Superior temporal gyrus (tissue), 1 donor: ENCODE results near the gene GALNT7.

ENCODE experiments used
- DNase-seq: peaks from one replicate; pipeline ENCODE4 v3.0.0-alpha.2; 2016; ENCODE audit errors: extremely low spot score

Gene GALNT7

DNA sequence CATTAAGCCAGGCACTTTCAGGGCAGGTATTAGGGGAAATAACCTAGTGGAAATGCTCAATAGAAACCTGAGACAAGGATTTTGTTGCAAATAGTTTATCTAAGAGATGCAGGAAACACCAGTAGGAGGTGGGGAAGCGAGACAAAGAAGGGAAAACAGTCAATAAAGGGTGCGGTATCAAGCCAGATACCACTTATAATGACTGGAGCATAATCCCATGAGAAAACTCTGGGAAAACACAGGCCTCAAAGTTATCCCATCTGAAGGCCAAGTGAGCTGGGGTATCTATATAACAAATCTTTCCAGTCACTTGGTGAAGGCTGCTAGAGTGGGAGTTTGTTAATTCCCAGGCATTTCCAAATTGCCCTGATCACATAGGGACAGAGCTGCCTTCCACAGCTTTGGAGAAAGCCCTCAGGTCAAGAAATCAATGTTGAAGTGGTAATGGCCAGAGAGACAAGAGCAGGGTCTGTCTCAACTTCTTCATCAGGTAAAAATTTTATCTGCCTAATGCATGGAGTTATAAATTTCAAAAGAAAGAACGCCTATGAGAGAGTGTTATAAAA lies 175.3 kb downstream of the GALNT7 start:
- DNase-seq, result no peak

DNA sequence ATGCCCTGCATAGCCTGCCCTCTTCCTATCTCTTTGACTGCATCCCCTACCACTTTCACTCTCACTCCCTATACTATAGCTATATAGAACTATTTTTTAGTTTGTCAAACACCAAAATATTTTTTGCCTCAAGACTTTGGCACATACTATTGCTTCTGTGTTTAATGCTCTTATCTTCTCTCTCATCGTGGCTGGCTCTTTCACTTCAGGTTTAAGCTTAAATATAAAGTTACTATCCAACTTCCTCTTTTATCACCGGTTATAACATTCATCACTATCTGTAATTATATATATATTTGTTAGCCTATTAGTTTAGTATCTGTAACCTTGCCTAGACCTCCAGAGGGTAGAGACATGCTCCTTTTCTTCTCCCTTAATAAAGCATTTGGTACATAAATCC lies 177.0 kb downstream of the GALNT7 start:
- DNase-seq, result no peak

DNA sequence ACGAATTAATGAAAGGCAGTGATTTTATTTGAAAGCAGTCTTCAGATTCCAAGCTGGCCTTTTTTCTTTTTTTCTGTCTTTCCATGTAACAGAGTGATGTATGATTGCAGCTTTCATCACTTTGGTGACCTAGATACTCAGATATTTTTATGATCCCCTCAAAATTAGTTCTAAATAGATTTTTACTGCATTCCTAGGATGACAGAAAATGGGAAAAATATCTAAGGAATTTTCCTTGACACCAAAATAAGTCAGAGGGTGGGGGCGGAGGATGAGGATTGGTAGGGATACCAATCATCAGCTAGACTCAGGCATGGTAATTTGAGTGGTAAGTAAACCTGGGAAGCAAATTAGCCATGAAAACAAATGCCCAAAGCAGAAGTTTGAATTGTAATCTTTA lies 177.5 kb downstream of the GALNT7 start:
- no peak for DNase-seq

DNA sequence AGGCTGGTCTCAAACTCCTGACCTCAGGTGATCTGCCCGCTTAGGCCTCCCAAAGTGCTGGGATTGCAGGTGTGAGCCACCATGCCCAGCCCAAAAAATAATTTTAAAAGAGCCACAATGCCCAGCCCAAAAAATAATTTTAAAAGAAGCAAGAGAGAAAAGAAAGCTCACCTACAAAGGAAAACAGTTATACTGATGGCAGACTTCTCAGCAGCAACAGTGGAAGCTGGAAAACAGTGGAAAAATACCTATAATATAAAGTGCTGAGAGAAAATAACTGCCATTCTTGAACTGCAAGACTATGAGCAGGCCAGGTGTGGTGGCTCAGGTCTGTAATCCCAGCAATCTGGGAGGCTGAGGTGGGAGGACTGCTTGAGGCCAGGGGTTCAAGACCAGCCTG lies 178.9 kb downstream of the GALNT7 start:
- DNase-seq, result no peak

DNA sequence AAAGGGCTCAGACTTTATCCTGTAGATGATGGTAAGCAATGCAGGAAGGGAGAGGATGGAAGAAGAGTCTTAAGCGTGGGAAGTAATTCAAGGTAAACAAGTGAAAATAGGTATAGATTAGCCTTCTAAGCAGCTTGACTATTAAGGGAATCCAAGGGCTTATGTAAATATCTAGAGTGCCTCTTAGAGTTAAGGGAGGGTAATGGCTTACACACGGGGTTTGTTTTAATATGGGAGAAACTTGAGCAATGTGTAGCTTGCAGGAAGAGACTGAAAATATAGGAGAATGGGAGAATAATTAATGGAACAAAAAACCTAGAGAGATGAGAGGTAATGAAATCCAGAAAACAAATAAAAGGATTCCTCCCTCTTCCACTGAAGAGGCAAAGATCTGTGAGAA lies 189.3 kb downstream of the GALNT7 start:
- DNase-seq, result no peak

DNA sequence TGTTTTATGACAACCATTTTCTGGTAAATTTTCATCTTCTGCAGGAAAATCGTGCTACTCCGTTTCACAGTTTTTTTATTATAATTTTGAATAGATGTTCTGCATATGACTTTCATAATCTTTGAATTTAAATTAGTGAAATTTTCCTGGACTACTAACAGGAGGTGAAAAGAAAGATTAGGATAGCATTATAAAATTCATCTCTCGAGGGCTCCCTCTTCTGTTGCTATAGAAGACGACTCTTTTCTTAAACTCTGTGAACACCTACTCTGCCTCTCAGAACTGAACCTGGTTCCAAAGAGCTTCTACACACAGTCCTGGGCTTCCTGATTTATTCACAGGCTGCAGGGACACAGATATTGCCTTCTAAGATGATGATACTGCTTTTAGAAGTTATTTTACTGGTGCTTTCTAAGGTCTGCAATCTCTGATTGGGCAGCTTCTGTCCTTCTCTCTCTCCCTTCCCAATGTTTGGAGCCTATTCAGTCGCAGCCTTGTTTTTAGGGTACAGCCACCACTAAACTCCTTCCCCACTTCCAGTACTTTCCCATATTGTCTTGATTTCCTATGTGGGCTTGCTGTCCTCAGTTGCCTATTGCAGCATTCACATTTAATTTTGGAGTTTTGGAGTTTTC lies 192.1 kb downstream of the GALNT7 start:
- DNase-seq, result peak; percentile 52

DNA sequence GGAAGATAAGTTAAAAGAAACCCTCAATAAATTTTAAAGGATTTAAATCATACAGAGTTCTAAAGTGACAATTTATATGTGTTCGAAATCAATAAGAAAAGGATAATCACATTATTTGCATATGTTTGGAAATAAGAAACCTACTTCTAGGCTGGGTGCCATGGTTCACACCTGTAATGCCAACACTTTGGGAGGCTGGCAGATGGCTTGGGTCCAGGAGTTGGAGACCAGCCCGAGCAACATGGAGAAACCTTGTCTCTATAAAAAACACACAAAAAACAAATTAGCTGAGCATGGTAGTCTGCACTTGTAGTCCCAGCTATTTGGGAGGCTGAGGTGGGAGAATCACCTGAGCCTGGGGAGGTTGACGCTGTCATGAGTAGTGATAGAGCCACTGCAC lies 194.1 kb downstream of the GALNT7 start:
- DNase-seq, result no peak

DNA sequence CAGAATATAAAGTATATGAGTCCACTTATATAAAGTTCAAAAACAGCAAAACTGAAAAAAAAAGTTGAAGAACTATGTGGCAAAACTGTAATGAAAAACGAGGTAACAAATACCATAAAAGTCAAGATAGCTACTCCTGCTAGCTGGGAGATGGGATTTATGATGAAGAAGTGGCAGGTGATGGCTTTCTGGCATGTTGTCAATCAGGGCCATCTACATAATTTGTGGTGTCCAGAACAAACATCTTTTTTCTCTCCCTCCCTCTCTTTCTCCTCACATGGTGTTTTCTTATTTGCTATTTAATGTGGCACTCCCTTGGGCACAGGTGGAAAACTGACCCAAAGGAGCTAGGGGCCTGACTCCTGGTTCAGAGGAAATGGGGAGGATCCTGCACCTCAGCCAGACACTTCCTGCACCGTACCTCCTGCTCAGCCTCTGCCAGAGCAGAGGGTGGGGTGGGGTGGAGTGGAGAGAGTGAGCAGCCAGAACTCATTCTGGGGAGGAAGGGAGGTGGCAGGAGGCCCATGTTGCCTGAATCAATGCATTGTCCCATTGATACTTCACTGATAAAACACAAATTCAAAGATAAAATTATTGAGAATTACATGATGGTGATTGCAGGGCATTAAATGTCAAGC lies 196.9 kb downstream of the GALNT7 start:
- no peak for DNase-seq

DNA sequence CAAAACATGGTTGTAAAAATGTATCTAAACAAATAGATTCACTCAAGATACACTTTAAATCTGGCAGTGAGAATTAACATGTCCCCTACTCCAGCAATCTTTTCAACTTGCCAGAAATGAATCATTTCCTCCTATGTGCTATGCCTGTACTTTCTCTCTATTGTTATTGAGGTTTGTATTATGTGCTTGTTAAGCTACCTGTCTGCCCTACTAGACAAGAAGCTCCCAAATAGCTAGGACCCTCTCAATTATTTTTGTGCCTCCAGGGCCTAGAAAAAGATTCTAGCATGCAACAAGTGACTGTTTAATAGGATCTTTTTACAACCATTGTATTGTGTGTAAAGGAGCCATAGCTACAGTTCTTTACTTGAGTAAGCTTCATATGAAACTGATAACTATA lies 198.7 kb downstream of the GALNT7 start:
- DNase-seq, result peak; percentile 45

DNA sequence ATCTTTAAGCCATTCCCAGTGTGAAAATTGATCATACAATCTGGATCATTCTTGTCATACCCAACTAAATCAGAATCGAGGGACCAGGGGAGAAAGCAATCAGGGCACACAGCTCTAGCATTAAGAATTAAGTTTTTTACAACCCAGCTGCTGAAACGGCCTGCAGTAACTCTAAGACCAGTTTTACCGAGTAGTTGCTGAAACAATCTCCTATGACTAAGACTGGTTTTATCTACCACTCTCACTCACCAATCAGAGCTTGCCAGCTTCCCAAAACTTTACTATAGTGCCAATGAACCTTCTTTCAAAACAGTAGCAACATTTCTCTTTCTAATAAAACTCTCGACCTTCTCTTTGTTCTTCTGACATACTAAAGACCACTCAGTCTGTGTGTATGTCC lies 199.3 kb downstream of the GALNT7 start:
- peak; percentile 36 for DNase-seq

DNA sequence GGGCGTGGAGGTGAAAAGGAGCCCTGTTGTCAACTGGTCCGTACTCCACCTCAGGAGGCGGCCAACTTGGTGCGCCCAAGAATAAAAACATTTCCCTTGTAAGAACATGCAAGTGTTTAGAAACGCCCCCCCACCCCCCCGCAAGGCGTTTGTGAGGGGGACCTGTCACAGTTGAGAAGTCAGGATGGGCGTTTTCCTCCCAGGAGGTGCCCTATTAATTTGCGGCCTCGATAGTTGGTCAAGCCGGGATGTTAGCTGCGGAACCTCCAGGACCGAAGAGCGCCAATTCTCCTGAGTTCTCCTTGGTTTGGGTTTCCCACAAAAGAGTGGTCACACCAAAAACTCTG lies 201.5 kb downstream of the GALNT7 start:
- no peak for DNase-seq

DNA sequence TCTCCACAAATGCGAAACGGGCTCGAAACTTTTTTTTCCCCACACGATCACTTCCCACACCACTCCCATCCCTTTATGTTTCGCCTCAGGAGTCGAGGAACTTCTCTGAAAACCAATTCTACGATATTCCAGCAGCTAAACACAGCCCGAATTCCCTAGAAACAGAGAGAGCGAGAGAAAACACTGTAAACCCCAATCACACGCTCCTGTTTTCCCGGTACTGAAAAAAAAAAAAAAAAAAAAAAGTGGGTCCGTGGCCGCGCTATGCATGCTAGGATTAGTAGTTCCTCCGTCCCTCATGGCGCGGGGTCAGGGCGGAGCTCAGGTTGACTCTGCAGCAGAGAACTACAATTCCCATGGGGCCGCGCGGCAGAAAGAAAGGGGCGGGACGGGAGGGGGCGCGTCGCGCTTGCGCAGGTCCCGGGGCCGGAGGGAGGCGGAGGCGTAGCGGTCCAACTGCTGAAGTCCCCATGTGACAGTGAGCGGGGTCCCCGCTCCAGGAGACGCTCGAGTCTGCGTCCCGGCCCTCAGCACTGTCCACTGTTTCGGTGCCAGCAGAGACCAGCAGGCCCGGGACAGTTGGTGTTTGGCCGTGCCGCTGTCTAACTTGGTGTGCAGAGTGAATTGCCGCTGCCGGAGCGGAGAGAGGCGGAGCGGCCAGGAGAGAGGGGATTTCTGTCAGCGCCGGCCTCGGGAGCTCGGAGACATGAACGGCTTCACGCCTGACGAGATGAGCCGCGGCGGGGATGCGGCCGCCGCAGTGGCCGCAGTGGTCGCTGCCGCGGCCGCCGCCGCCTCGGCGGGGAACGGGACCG lies 202.1 kb downstream of the GALNT7 start, which contains the start of gene SAP30:
Gene SAP30, plus strand, starts transcription at position 478 of the 815 bp plus-strand sequence. Its CDS starts 229 bp downstream, at position 707.
- peak; percentile 96 for DNase-seq

DNA sequence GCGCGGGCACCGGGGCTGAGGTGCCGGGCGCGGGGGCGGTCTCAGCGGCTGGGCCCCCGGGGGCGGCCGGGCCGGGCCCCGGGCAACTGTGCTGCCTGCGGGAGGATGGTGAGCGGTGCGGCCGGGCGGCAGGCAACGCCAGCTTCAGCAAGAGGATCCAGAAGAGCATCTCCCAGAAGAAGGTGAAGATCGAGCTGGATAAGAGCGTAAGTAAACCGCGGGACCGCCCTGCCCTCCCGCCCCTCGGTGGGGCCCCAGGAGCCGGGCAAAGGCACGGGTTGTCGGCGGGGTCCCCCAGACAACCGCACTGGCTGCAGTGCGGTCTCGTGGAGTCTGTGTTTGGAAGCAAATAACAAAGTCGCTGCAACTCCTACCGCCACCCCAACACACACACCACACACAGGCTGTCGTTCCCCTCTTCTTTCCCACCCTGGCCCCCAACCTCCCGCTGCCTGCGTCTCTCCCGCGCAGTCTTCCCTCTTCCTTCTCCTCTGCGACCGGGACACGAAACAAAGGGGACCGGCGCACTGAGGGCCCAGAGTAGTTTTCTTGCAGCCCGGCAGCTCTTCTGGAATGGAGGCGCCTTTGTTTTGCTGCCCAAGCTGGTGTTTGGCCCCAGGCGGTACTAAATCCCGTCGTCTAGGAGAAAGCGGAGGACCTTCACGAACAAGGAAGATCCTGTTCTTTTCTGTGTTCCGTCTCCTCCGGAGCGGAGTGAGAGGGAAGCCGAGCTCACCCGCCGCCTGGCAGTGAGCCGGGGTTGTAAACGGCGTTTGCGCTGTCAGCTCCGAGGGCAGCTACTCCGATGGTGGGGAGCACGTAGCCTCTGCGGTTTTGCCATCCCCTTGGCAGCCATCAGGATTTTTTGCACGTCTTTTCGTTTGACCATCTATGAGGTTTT lies 202.9 kb downstream of the GALNT7 start:
- peak; percentile 87 for DNase-seq
